Neural progenitor cell (in vitro differentiated cells): ENCODE data around the gene WIPF2. TPM values are rescaled to one million over a fixed set of nuclear protein-coding genes. Genes with fewer than 3 reads are reported as not detected.

Source experiments
- DNase-seq: peaks from one replicate; pipeline ENCODE4 v3.0.0-alpha.2; 2016; ENCODE audit warnings: low spot score
- H2AFZ ChIP-seq: fragments of 200-600 bp; sonication (generic); replicated peaks from 2 replicates; pipeline ENCODE4 v1.6.1; 2016; ENCODE audit warnings: antibody characterized with exemption
- H3F3A ChIP-seq: fragments of 200-600 bp; sonication (generic); 2 replicates; pipeline ENCODE4 v1.6.1; 2016; ENCODE audit warnings: antibody characterized with exemption, low read depth
- H3K27ac ChIP-seq: fragments of 200-600 bp; sonication (generic); 2 replicates; pipeline ENCODE4 v1.5.1; 2016; ENCODE audit warnings: mild to moderate bottlenecking
- H3K27me3 ChIP-seq: fragments of 200-600 bp; sonication (generic); 2 replicates; pipeline ENCODE4 v1.6.1; 2016; ENCODE audit warnings: mild to moderate bottlenecking, moderate library complexity
- H3K36me3 ChIP-seq: fragments of 200-600 bp; sonication (generic); 2 replicates; pipeline ENCODE4 v1.5.1; 2016
- H3K4me1 ChIP-seq: fragments of 200-600 bp; sonication (generic); 2 replicates; pipeline ENCODE4 v1.6.1; 2016; ENCODE audit warnings: mixed run types
- H3K4me2 ChIP-seq: fragments of 200-600 bp; sonication (generic); 2 replicates; pipeline ENCODE4 v1.6.1; 2016
- H3K4me3 ChIP-seq: fragments of 200-600 bp; sonication (generic); 2 replicates; pipeline ENCODE4 v1.5.1; 2016
- H3K79me2 ChIP-seq: fragments of 200-600 bp; sonication (generic); 2 replicates; pipeline ENCODE4 v1.6.1; 2016; ENCODE audit warnings: low read depth
- H3K9ac ChIP-seq: fragments of 200-600 bp; sonication (generic); 2 replicates; pipeline ENCODE4 v1.6.1; 2016
- H3K9me3 ChIP-seq: fragments of 200-600 bp; sonication (generic); 2 replicates; pipeline ENCODE4 v1.5.1; 2016; ENCODE audit warnings: low read depth
- H4K20me1 ChIP-seq: fragments of 200-600 bp; sonication (generic); 2 replicates; pipeline ENCODE4 v1.6.1; 2016; ENCODE audit warnings: low read depth
- H3K27ac Mint-ChIP-seq: 3 replicates; pipeline ENCODE4 v1.8.0; 2021; ENCODE audit warnings: mixed read lengths
- H3K27me3 Mint-ChIP-seq: 2 replicates; pipeline ENCODE4 v1.8.0; 2022; ENCODE audit warnings: low read depth, mild to moderate bottlenecking, inconsistent platforms, moderate library complexity, mixed read lengths; ENCODE audit not compliant: insufficient read depth
- H3K36me3 Mint-ChIP-seq: 3 replicates; pipeline ENCODE4 v1.8.0; 2021; ENCODE audit warnings: mixed read lengths
- H3K4me1 Mint-ChIP-seq: 3 replicates; pipeline ENCODE4 v1.8.0; 2021; ENCODE audit warnings: mixed read lengths
- H3K4me3 Mint-ChIP-seq: 3 replicates; pipeline ENCODE4 v1.8.0; 2021; ENCODE audit warnings: mild to moderate bottlenecking, moderate library complexity, mixed read lengths
- H3K9me3 Mint-ChIP-seq: 3 replicates; pipeline ENCODE4 v1.8.0; 2020; ENCODE audit warnings: mixed read lengths
- CTCF ChIP-seq: fragments of 200-600 bp; sonication (generic); IDR thresholded peaks from 2 replicates; pipeline ENCODE4 v1.5.1; 2017; ENCODE audit warnings: antibody characterized with exemption, mild to moderate bottlenecking
- EZH2 ChIP-seq: fragments of 200-600 bp; sonication (generic); IDR thresholded peaks from 2 replicates; pipeline ENCODE4 v1.6.1; 2017; ENCODE audit warnings: antibody characterized with exemption, mild to moderate bottlenecking, moderate library complexity
- EZH2phosphoT487 ChIP-seq: fragments of 200-600 bp; sonication (generic); IDR thresholded peaks from 2 replicates; pipeline ENCODE4 v1.6.1; 2017; ENCODE audit warnings: antibody characterized with exemption
- total RNA-seq: library from RNA; depleted of rRNA; stranded (reverse); fragments of >200 nt; gene quantifications from 2 replicates; pipeline ENCODE4 v1.2.3, GENCODE V29; 2015; ENCODE audit warnings: low replicate concordance

The WIPF2 gene
- total RNA-seq, 1 donor from 2014 or later, result 6.8 TPM

GRCh38 chr17:40180694-40181093 lies 38.4 kb upstream of the WIPF2 start:
- DNase-seq, result no peak
- Mint-ChIP-seq H3K9me3 (no peaks in the 10 kb centered on the region), H3K4me1 (peaks cover 29% of the 10 kb centered on the region), H3K4me3 (no peak overlapping the region), H3K27ac (no peak overlapping the region), H3K36me3 (peaks cover 7% of the 10 kb centered on the region), H3K27me3 (no peaks in the 10 kb centered on the region)
- no peaks in the 10 kb centered on the region for H3K36me3 ChIP-seq
- H2AFZ ChIP-seq, result no peak overlapping the region
- peaks cover 25% of the 10 kb centered on the region for H3K4me1 ChIP-seq
- no peak overlapping the region for H3K4me3 ChIP-seq
- H3K4me2 ChIP-seq, result no peak overlapping the region
- TF ChIP-seq EZH2, result no peak
- TF ChIP-seq EZH2phosphoT487, result no peak
- TF ChIP-seq CTCF, result no peak
- H3K9ac ChIP-seq, result no peak overlapping the region
- H3K79me2 ChIP-seq, result no peaks in the 10 kb centered on the region
- no peak overlapping the region for H3K27ac ChIP-seq
- H4K20me1 ChIP-seq, result peaks cover 38% of the 10 kb centered on the region
- H3K9me3 ChIP-seq, result no peaks in the 10 kb centered on the region
- H3F3A ChIP-seq, result peaks cover 19% of the 10 kb centered on the region
- H3K27me3 ChIP-seq, result no peaks in the 10 kb centered on the region

GRCh38 chr17:40181205-40181604 lies 37.9 kb upstream of the WIPF2 start:
- H3K9me3 ChIP-seq, result no peaks in the 10 kb centered on the region
- H3K9me3 Mint-ChIP-seq, result no peaks in the 10 kb centered on the region
- no peak overlapping the region for H3K4me3 ChIP-seq
- H3K27ac ChIP-seq, result no peak overlapping the region
- H3K27me3 Mint-ChIP-seq, result no peaks in the 10 kb centered on the region
- H3K79me2 ChIP-seq, result no peaks in the 10 kb centered on the region
- H3K36me3 Mint-ChIP-seq, result peaks cover 2% of the 10 kb centered on the region
- H3K4me1 Mint-ChIP-seq, result peaks cover 24% of the 10 kb centered on the region
- no peak overlapping the region for H3K9ac ChIP-seq
- TF ChIP-seq EZH2 (no peak), EZH2phosphoT487 (no peak), CTCF (no peak)
- H3K4me2 ChIP-seq, result no peak overlapping the region
- no peak overlapping the region for H2AFZ ChIP-seq
- H3K36me3 ChIP-seq, result no peaks in the 10 kb centered on the region
- peaks cover 19% of the 10 kb centered on the region for H3K4me1 ChIP-seq
- no peaks in the 10 kb centered on the region for H3K27me3 ChIP-seq
- peaks cover 33% of the 10 kb centered on the region for H4K20me1 ChIP-seq
- H3K4me3 Mint-ChIP-seq, result no peak overlapping the region
- no peak for DNase-seq
- H3K27ac Mint-ChIP-seq, result no peak overlapping the region
- peaks cover 14% of the 10 kb centered on the region for H3F3A ChIP-seq

DNA sequence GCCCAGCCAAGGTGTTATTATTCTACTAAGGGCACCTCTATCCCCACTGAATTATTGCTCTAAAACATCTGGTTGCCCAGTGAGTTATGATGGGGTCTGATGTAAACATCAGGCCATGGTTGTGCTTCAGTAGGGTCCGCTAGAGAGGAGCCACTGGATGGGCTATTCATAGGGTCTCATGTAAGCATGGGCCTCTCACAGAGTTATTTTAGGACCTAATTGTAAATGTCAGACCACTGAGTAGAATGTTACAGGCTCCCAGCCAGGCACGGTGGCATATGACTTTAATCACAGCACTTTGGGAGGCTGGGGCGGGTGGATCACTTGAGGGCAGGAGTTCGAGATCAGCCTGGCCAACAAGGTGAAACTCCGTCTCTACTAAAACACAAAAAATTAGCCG lies 36.5 kb upstream of the WIPF2 start:
- Histone ChIP-seq H3K27me3 (no peaks in the 10 kb centered on the region), H3K9me3 (no peaks in the 10 kb centered on the region), H3F3A (peaks cover 2% of the 10 kb centered on the region), H3K79me2 (no peaks in the 10 kb centered on the region), H4K20me1 (peaks cover 22% of the 10 kb centered on the region), H3K9ac (no peak overlapping the region), H3K4me2 (no peak overlapping the region), H3K4me1 (peaks cover 11% of the 10 kb centered on the region), H2AFZ (no peak overlapping the region), H3K36me3 (no peaks in the 10 kb centered on the region), H3K4me3 (no peak overlapping the region), H3K27ac (no peak overlapping the region)
- H3K4me3 Mint-ChIP-seq, result no peak overlapping the region
- DNase-seq, result no peak
- no peak for TF ChIP-seq EZH2phosphoT487
- TF ChIP-seq CTCF, result no peak
- TF ChIP-seq EZH2, result no peak
- peaks cover 13% of the 10 kb centered on the region for H3K4me1 Mint-ChIP-seq
- no peaks in the 10 kb centered on the region for H3K9me3 Mint-ChIP-seq
- H3K27ac Mint-ChIP-seq, result no peak overlapping the region
- H3K27me3 Mint-ChIP-seq, result no peaks in the 10 kb centered on the region
- H3K36me3 Mint-ChIP-seq, result no peaks in the 10 kb centered on the region
